GM13976 (cell line): ENCODE results near the gene TMEM245.
"Not testable (repeated sequence)": the region's sequence is repeated elsewhere in the genome, so short reads cannot be mapped to it uniquely, and the experiment has no call there.

Experiments used
- DNase-seq: peaks from one replicate; pipeline ENCODE4 v3.0.0; 2012; ENCODE audit warnings: low spot score
- CTCF ChIP-seq: IDR thresholded peaks from 2 replicates; pipeline ENCODE4 v1.5.1; 2012; ENCODE audit warnings: borderline replicate concordance, mild to moderate bottlenecking; ENCODE audit not compliant: insufficient read depth; ENCODE audit errors: extremely low read depth, missing control alignments, control extremely low read depth
- in situ Hi-C: fragments of 300-500 bp; cut with MboI; formaldehyde crosslinking; loops from one replicate; pipeline ENCODE4 v1.12.0; 2022; ENCODE audit warnings: low sequenced_read_pairs, mixed read lengths, inconsistent platforms; ENCODE audit not compliant: unreplicated experiment

Gene TMEM245

GRCh38 chr9:109063760-109064159 lies 56.0 kb downstream of the TMEM245 start:
- TF ChIP-seq CTCF = no peak
- in situ Hi-C loops = no loop called here
- no peak for DNase-seq

- no peak for DNase-seq
- in situ Hi-C loops = no loop called here
- no peak for TF ChIP-seq CTCF
These were observed 57.2 kb downstream of the TMEM245 start for GRCh38 chr9:109062543-109062942.

- DNase-seq = no peak
- in situ Hi-C loops = no loop called here
- no peak for TF ChIP-seq CTCF
These were observed 59.6 kb downstream of the TMEM245 start for GRCh38 chr9:109060191-109060590.

GRCh38 chr9:109053121-109053520 lies 66.6 kb downstream of the TMEM245 start:
- DNase-seq, in situ Hi-C loops: not testable (repeated sequence)

- no peak for DNase-seq
- TF ChIP-seq CTCF = no peak
- in situ Hi-C loops = no loop called here
These were observed 67.3 kb downstream of the TMEM245 start for GRCh38 chr9:109052416-109052815.

GRCh38 chr9:109051733-109052132 lies 68.0 kb downstream of the TMEM245 start:
- no peak for TF ChIP-seq CTCF
- DNase-seq = no peak
- in situ Hi-C loops = no loop called here

- in situ Hi-C loops = no loop called here
- no peak for TF ChIP-seq CTCF
- DNase-seq = no peak
These were observed 69.3 kb downstream of the TMEM245 start for GRCh38 chr9:109050444-109050843.
